DOHH2 (cell line): ENCODE data around the gene HECTD3.

Experiments
- EZH2phosphoT487 ChIP-seq: fragments of 200-600 bp; sonication (generic); IDR thresholded peaks from 2 replicates; pipeline ENCODE4 v1.6.1; 2017; ENCODE audit warnings: borderline replicate concordance, mild to moderate bottlenecking, antibody characterized with exemption, low read length, moderate library complexity, mixed read lengths
- TF ChIP-seq, protein P1 (sequence below): fragments of 200-600 bp; sonication (generic); IDR thresholded peaks from one replicate; pipeline ENCODE4 v1.5.1; 2014; ENCODE audit warnings: antibody characterized with exemption, mild to moderate bottlenecking, low read depth, low read length; ENCODE audit not compliant: poor library complexity, severe bottlenecking

DNA sequence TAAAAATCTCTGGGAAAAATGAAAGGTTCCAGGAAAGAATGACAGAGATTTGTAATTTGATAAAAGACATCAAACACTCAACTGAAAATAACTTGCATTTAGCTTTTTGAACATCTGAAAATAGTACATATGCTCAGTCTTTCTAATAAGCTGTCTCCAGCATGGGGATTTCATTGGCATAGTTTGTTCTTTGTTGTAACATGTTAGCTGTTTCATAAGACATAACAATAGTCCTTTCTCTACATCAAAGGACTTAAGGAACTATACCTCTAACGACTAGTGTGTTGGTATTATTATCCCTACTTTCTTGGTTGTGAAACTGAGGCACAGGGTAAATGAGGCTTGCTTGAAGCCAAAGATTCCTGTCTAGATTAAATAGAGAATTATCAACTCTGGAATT is 46.7 kb downstream of the HECTD3 start:
- TF ChIP-seq, protein P1, sequence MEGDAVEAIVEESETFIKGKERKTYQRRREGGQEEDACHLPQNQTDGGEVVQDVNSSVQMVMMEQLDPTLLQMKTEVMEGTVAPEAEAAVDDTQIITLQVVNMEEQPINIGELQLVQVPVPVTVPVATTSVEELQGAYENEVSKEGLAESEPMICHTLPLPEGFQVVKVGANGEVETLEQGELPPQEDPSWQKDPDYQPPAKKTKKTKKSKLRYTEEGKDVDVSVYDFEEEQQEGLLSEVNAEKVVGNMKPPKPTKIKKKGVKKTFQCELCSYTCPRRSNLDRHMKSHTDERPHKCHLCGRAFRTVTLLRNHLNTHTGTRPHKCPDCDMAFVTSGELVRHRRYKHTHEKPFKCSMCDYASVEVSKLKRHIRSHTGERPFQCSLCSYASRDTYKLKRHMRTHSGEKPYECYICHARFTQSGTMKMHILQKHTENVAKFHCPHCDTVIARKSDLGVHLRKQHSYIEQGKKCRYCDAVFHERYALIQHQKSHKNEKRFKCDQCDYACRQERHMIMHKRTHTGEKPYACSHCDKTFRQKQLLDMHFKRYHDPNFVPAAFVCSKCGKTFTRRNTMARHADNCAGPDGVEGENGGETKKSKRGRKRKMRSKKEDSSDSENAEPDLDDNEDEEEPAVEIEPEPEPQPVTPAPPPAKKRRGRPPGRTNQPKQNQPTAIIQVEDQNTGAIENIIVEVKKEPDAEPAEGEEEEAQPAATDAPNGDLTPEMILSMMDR, result no peak
- no peak for TF ChIP-seq EZH2phosphoT487
